Measurements from ENCODE around the gene GPR107. TPM values are rescaled to one million over a fixed set of nuclear protein-coding genes. Genes with fewer than 3 reads are reported as not detected.

Gene GPR107
- total and polyA plus RNA-seq, 8 donors = 3.4 to 37.8 (median 13.2) TPM

DNA sequence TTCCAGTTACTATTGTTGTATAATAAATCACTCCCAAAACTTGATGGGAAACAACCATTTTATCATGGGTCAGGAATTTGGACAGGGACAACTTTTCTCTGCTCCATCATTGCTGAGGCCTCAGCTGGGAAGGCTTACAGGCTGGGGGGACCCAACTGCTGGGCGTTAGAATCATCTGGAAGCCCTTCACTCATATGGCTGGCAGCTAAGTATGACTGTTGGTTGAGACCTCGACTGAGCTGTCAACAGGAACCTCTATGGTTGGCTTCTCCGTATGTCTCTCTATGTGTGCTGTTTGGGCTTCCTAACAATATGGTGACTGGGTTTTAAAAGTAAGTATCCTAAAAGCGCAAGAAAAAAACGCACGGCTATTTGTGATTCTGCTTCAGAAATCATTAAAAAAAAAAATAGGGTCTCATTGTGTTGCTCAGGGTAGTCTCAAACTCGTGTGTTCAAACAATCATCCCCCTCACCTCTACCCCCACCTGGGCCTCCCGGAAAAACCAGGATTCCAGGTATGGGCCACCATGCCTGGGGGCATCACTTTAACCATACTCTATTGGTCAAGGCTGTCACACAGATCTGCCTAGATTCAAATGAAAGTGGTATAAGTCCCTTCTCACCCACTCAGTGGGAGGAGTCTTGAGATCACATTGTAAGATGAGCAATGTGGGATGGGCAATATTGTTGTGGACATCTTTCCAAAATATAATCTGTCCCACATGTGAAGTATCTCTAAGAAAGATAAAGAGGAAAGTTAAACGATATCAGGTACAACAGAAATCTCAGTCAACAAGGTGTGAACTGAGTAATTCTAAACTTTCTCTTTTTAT is 26.0 kb upstream of the GPR107 start:
- H3K36me3 ChIP-seq = no peaks in the 10 kb centered on the region
- no peaks in the 10 kb centered on the region for H3K27me3 ChIP-seq
- peak overlapping the region in 3 of 5 donors; percentile 17 to 40 (median 32) for H3K27ac ChIP-seq
- H3K4me1 ChIP-seq = peaks cover 20 to 97% (median 63%) of the 10 kb centered on the region in 4 donors
- H3K4me3 ChIP-seq = no peak overlapping the region
- no peak for TF ChIP-seq POLR2AphosphoS5 (IDR thresholded peaks at IDR 0.05)
- intact Hi-C loops (cut with DNase I; ENCODE audit: low total_unique reads) = no loop called here
- no peaks in the 10 kb centered on the region for H3K9me3 ChIP-seq
- 84 to 87% (median 86%) methylated on average over 9 of the region's 9 CpGs for WGBS, 5 donors
- no peak for DNase-seq

DNA sequence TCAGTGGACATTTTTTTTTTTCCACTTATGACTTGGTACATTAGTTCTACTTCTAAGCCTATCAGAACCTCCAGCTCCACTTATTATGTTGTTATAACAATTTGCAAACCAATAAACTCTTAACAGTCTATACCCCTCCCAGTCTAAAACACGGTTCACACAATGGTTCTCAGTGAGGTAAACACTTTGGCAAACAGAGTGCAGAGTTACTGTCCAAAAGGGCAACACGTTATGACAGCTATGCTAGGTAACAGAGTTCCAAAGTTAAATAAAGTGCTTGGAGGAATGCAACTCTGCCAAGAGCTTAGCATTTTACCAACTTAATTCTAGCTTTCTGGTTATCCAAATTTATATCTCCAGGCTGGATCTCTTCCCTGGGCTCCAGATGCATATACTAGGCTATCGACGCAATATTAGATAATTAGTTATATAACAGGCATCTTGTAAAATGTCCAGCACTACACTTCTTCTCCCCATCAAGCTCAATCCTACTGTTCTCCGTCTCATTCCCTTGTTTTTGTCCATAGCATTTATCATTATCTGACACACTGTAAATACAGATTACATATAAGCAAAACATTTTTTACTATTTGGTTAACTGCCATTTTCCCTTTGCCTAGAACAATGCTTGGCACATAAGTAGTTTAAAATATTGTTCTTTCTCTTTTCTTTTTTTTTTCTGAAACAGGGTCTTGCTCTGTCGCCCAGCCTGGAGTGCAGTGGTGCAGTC is 25.0 kb upstream of the GPR107 start:
- intact Hi-C loops (cut with DNase I; ENCODE audit: low total_unique reads) = no loop called here
- TF ChIP-seq, protein P1, sequence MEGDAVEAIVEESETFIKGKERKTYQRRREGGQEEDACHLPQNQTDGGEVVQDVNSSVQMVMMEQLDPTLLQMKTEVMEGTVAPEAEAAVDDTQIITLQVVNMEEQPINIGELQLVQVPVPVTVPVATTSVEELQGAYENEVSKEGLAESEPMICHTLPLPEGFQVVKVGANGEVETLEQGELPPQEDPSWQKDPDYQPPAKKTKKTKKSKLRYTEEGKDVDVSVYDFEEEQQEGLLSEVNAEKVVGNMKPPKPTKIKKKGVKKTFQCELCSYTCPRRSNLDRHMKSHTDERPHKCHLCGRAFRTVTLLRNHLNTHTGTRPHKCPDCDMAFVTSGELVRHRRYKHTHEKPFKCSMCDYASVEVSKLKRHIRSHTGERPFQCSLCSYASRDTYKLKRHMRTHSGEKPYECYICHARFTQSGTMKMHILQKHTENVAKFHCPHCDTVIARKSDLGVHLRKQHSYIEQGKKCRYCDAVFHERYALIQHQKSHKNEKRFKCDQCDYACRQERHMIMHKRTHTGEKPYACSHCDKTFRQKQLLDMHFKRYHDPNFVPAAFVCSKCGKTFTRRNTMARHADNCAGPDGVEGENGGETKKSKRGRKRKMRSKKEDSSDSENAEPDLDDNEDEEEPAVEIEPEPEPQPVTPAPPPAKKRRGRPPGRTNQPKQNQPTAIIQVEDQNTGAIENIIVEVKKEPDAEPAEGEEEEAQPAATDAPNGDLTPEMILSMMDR (IDR thresholded peaks at IDR 0.05) = no peak
- TF ChIP-seq EP300 (IDR thresholded peaks at IDR 0.05) (no peak), POLR2AphosphoS5 (IDR thresholded peaks at IDR 0.05) (no peak), POLR2A (IDR thresholded peaks at IDR 0.05) (no peak)
- H3K4me3 ChIP-seq = no peak overlapping the region
- H3K36me3 ChIP-seq = no peaks in the 10 kb centered on the region
- H3K27ac ChIP-seq = peak overlapping the region in 1 of 5 donors; percentile 40
- peaks cover 14 to 97% (median 58%) of the 10 kb centered on the region in 4 donors for H3K4me1 ChIP-seq
- no peaks in the 10 kb centered on the region for H3K9me3 ChIP-seq
- 44 to 61% (median 53%) methylated on average over 6 of the region's 6 CpGs for WGBS, 5 donors
- no peak for DNase-seq
- H3K27me3 ChIP-seq = no peaks in the 10 kb centered on the region

DNA sequence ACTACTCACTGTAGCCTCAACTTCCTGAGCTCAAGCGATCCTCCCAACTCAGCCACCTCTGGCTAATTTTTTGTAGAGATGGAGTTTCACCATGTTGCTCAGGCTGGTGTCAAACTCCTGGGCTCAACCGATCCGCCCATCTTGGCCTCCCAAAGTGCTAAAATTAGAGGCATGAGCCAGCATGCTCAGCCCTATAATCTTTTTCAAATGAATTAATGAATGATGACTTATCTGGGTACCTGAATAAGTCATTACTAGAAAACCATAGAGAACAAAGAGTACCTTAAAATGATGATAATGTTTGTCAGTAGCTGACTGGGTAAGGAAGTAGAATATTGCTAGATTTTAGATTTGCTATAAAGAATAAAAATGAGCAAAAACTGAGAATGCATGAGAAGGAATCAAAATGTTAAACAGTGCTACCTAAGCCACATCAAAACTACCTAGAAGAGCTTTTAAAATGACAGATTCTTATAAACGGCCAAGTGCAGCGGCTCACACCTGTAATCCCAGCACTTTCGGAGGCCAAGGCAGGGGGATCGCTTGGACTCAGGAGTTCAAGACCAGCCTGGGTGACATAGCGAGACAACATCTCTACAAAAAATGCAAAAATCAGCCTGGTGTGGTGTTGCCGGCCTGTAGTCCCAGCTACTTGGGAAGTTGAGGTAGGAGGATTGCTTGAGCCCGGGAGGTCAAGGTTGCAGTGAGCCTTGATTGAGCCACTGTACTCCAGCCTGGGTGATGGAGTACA is 24.3 kb upstream of the GPR107 start:
- 73 to 88% (median 79%) methylated on average over 10 of the region's 10 CpGs for WGBS, 5 donors
- no peak for DNase-seq
- H3K27ac ChIP-seq = peak overlapping the region in 1 of 5 donors; percentile 40
- no peaks in the 10 kb centered on the region for H3K27me3 ChIP-seq
- peaks cover 11 to 97% (median 54%) of the 10 kb centered on the region in 4 donors for H3K4me1 ChIP-seq
- intact Hi-C loops (cut with DNase I; ENCODE audit: low total_unique reads) = no loop called here
- H3K4me3 ChIP-seq = no peak overlapping the region
- no peaks in the 10 kb centered on the region for H3K36me3 ChIP-seq
- no peak for TF ChIP-seq POLR2A (IDR thresholded peaks at IDR 0.05)
- TF ChIP-seq, protein P1 (IDR thresholded peaks at IDR 0.05) = no peak
- TF ChIP-seq EP300 (IDR thresholded peaks at IDR 0.05) = no peak
- TF ChIP-seq POLR2AphosphoS5 (IDR thresholded peaks at IDR 0.05) = no peak
- H3K9me3 ChIP-seq = no peaks in the 10 kb centered on the region

DNA sequence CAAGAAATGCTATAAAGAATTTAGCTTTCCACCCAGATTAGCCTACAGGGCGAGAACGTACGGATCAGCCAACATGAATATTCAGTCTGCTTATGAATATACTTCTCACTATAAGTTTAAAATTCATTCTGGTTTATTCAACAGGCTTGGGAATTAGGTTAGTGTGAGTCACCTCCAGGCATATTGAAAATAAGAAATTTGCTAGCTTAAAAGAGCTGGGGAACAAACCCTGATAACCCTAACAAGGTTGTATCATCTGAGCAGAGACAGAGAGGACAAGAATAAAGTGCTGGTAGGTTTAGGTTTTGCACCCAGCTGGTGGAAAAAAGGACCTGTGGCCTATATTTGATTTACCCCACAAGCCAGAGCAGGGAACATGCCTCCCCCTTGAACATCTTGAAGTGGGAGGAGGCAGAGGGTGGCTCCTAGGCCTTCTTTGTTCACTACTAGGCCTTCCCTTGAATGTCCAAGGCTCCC is 23.0 kb upstream of the GPR107 start:
- H3K27ac ChIP-seq = peak overlapping the region in 3 of 5 donors; percentile 52 to 55 (median 52)
- DNase-seq = no peak
- WGBS, 5 donors = 72 to 87% (median 79%) methylated on average over 3 of the region's 3 CpGs

DNA sequence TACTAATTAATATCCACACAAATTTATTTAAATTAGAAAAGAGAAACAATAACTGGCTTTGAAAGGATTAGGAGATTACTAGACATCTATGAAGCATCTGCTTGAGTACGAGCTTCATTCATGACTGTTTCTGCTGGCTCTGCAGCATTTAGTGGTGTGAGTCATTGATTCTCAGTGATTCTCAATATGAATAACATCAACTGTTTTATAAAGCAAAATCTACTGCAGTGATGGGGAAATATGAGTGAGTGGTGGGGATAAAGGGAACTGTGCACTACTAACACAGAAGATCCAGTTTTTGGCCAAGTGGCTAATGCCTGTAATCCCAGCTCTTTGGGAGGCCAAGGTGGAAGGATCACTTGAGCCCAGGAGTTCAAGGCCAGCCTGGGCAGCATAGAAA is 19.1 kb upstream of the GPR107 start:
- Histone ChIP-seq H3K36me3 (no peaks in the 10 kb centered on the region), H3K4me1 (peaks cover 20 to 94% (median 52%) of the 10 kb centered on the region in 4 donors), H3K27ac (peak overlapping the region in 3 of 5 donors; percentile 45 to 69 (median 68)), H3K27me3 (no peaks in the 10 kb centered on the region), H3K4me3 (no peak overlapping the region), H3K9me3 (no peaks in the 10 kb centered on the region)
- intact Hi-C loops (cut with DNase I; ENCODE audit: low total_unique reads) = no loop called here
- TF ChIP-seq POLR2A (IDR thresholded peaks at IDR 0.05) = no peak
- no peak for TF ChIP-seq POLR2AphosphoS5 (IDR thresholded peaks at IDR 0.05)
- no peak for TF ChIP-seq EP300 (IDR thresholded peaks at IDR 0.05)
- TF ChIP-seq, protein P1 (IDR thresholded peaks at IDR 0.05) = no peak
- 51 to 75% (median 71%) methylated on average over 1 of the region's 1 CpG for WGBS, 5 donors
- DNase-seq = no peak

More for the DNA sequence above, 23.0 kb upstream of the GPR107 start:
- Histone ChIP-seq H3K27me3 (no peaks in the 10 kb centered on the region), H3K4me1 (peaks cover 10 to 97% (median 53%) of the 10 kb centered on the region in 4 donors), H3K4me3 (no peak overlapping the region), H3K9me3 (no peaks in the 10 kb centered on the region), H3K36me3 (no peaks in the 10 kb centered on the region)
- no peak for TF ChIP-seq POLR2A (IDR thresholded peaks at IDR 0.05)
- intact Hi-C loops (cut with DNase I; ENCODE audit: low total_unique reads) = no loop called here

Data from stomach (tissue), 9 donors.